ENCODE measurements around the gene NUP210L. TPM values are rescaled to one million over a fixed set of nuclear protein-coding genes. Genes with fewer than 3 reads are reported as not detected.

The NUP210L gene
- total and polyA plus RNA-seq, 8 donors: 0.18 TPM; not detected in 7

GRCh38 chr1:153945131-153945794, 209.6 kb downstream of the NUP210L start:
- TF ChIP-seq POLR2AphosphoS5 (IDR thresholded peaks at IDR 0.05): no peak
- peak in 1 of 4 donors; percentile 27 for TF ChIP-seq POLR2A (IDR thresholded peaks at IDR 0.05)
- intact Hi-C loops (cut with DNase I; ENCODE audit: low total_unique reads): loop anchor here (10.0 kb wide), 1 partner anchor 150 kb away; no protein-coding TSS in a partner anchor

DNA sequence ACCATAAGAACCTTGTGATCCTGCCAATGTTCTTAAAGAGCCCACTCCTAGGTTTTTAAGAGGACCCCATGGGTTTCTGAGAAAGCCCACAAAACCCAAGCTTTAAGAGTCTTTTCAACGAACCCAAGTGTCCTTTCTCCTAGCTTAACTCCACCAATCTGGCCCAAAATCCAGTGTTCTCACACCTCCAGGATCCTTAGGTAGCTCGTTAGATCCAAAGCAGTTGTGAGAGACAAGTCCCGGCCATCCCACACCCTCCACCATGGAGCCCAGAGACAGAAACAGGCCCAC, 210.1 kb downstream of the NUP210L start:
- H3K9me3 ChIP-seq: no peaks in the 10 kb centered on the region
- no peak for TF ChIP-seq POLR2AphosphoS5 (IDR thresholded peaks at IDR 0.05)
- TF ChIP-seq EP300 (IDR thresholded peaks at IDR 0.05): no peak
- TF ChIP-seq POLR2A (IDR thresholded peaks at IDR 0.05): no peak
- TF ChIP-seq, protein P1, sequence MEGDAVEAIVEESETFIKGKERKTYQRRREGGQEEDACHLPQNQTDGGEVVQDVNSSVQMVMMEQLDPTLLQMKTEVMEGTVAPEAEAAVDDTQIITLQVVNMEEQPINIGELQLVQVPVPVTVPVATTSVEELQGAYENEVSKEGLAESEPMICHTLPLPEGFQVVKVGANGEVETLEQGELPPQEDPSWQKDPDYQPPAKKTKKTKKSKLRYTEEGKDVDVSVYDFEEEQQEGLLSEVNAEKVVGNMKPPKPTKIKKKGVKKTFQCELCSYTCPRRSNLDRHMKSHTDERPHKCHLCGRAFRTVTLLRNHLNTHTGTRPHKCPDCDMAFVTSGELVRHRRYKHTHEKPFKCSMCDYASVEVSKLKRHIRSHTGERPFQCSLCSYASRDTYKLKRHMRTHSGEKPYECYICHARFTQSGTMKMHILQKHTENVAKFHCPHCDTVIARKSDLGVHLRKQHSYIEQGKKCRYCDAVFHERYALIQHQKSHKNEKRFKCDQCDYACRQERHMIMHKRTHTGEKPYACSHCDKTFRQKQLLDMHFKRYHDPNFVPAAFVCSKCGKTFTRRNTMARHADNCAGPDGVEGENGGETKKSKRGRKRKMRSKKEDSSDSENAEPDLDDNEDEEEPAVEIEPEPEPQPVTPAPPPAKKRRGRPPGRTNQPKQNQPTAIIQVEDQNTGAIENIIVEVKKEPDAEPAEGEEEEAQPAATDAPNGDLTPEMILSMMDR (IDR thresholded peaks at IDR 0.05): no peak
- DNase-seq: no peak
- H3K4me3 ChIP-seq: peak overlapping the region; percentile 84 to 99 (median 94)
- no peaks in the 10 kb centered on the region for H3K27me3 ChIP-seq
- H3K4me1 ChIP-seq: peaks cover 9 to 38% (median 27%) of the 10 kb centered on the region in 4 donors
- intact Hi-C loops (cut with DNase I; ENCODE audit: low total_unique reads): loop anchor here (10.0 kb wide), 1 partner anchor 150 kb away; no protein-coding TSS in a partner anchor
- 57 to 71% (median 63%) methylated on average over 3 of the region's 3 CpGs for WGBS, 5 donors
- peaks cover 27 to 71% (median 69%) of the 10 kb centered on the region in 4 donors for H3K36me3 ChIP-seq
- peak overlapping the region; percentile 91 to 100 (median 98) for H3K27ac ChIP-seq

More at GRCh38 chr1:153945131-153945794, 209.6 kb downstream of the NUP210L start:
- DNase-seq: peak; percentile 51 to 78
- H3K4me1 ChIP-seq: peaks cover 9 to 38% (median 27%) of the 10 kb centered on the region in 4 donors
- H3K27me3 ChIP-seq: no peaks in the 10 kb centered on the region
- peak overlapping the region; percentile 84 to 99 (median 94) for H3K4me3 ChIP-seq
- no peaks in the 10 kb centered on the region for H3K9me3 ChIP-seq
- 15 to 29% (median 25%) methylated on average over 7 to 12 of the region's 12 CpGs for WGBS, 5 donors
- peaks cover 23 to 71% (median 69%) of the 10 kb centered on the region in 4 donors for H3K36me3 ChIP-seq
- H3K27ac ChIP-seq: peak overlapping the region; percentile 91 to 100 (median 98)

DNA sequence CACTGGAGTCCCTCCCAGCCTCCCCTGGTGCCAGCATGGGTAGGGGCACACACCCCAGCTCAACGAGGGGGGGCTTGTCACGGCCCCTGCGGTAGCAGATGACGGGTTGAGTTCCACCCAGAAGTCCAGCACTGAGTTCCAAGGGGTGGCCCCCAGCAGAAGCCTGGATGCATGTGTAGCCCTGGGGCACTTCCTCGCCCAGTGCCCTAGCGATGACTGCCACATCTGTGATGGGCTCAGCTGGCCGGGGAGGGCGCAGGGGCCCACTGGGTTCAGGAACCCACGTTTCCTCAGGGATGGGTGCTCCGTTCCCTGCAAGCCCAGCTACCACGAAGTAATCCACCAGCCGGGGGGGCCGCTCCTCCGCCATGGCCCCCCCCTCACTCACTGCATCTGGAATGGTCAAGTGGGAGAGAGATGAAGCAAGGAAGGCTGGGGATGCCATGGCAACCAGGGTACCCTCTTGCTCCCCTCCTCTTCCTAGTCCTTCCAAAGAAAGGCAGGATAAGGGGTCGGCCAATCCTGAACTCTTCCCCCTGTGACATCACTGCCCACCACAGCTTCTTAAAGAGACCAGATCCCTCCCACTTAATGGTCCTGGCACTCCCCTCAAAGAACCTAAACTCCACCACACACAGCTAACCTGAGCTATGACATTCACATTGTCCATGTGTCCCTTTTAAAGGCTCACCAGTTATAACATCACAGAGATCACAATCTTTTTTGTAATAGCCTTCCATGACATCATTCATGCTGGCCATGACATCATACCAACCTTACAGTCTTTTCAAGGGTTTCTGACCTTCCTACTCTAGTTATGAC, 210.7 kb downstream of the NUP210L start:
- Histone ChIP-seq H3K9me3 (no peaks in the 10 kb centered on the region), H3K4me3 (peak overlapping the region; percentile 84 to 99 (median 94)), H3K27me3 (no peaks in the 10 kb centered on the region), H3K36me3 (peaks cover 31 to 71% (median 69%) of the 10 kb centered on the region in 4 donors), H3K27ac (peak overlapping the region in 4 of 5 donors; percentile 91 to 100 (median 99)), H3K4me1 (peaks cover 9 to 38% (median 27%) of the 10 kb centered on the region in 4 donors)
- 83 to 87% (median 86%) methylated on average over 3 to 15 of the region's 15 CpGs for WGBS, 5 donors
- intact Hi-C loops (cut with DNase I; ENCODE audit: low total_unique reads): loop anchor here (10.0 kb wide), 1 partner anchor 149 kb away; no protein-coding TSS in a partner anchor
- TF ChIP-seq POLR2AphosphoS5 (IDR thresholded peaks at IDR 0.05): no peak
- TF ChIP-seq EP300 (IDR thresholded peaks at IDR 0.05): no peak
- TF ChIP-seq POLR2A (IDR thresholded peaks at IDR 0.05): no peak
- TF ChIP-seq, protein P1 (IDR thresholded peaks at IDR 0.05): no peak
- DNase-seq: no peak

DNA sequence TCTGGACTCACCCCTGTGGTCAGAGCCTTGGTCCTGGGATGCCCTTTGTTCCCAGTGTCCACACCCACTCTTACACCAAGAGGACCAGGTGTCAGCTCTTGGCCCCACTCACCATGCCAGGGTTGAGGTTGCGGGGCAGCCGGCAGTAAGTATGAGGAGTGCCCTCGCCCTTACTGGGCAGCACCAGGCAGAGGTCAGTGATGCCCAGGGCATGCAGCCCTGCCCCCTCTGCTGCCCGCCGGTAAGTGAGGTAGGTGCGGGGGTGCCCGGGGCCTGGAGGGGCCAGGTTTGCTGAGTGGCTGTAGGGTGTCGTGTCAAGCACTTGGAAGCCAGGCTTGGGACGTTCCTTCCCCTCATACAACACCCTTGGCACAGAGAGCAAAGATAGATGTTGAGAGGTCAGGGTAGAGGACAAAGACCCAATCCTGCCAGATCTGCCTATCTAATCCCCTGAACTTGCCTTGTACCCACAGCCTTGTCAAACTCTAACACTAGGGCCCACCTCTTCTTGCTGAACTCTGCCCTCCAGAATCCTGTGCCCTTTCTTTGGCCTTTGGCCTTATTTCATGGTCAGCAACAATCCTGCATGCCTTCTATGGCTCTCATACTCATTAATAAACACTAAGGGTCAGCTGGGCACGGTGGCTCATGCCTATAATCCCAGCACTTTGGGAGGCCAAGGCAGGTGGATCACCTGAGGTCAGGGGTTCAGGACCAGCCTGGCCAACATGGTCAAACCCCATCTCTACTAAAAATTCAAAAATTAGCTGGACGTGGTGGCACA, 211.9 kb downstream of the NUP210L start:
- H3K27ac ChIP-seq: no peak overlapping the region
- no peaks in the 10 kb centered on the region for H3K27me3 ChIP-seq
- intact Hi-C loops (cut with DNase I; ENCODE audit: low total_unique reads): loop anchor here (10.0 kb wide), 1 partner anchor 148 kb away; no protein-coding TSS in a partner anchor
- peaks cover 9 to 38% (median 27%) of the 10 kb centered on the region in 4 donors for H3K4me1 ChIP-seq
- no peak overlapping the region for H3K4me3 ChIP-seq
- no peaks in the 10 kb centered on the region for H3K9me3 ChIP-seq
- TF ChIP-seq EP300 (IDR thresholded peaks at IDR 0.05) (no peak), POLR2AphosphoS5 (IDR thresholded peaks at IDR 0.05) (no peak), POLR2A (IDR thresholded peaks at IDR 0.05) (no peak)
- TF ChIP-seq, protein P1 (IDR thresholded peaks at IDR 0.05): no peak
- DNase-seq: no peak
- peaks cover 32 to 70% (median 68%) of the 10 kb centered on the region in 4 donors for H3K36me3 ChIP-seq
- WGBS, 5 donors: 86 to 97% (median 89%) methylated on average over 9 to 11 of the region's 11 CpGs

Small RNAs within 50 kb of the gene (small RNA-seq; reads per million reads assigned to genes)
- gene MIR190B (1.7 to 7.9 (median 2.9) reads per million in 4 donors), gene MIR5698 (0 reads per million in 4 donors), gene MIR6737 (0 to 0.30 (median 0.03) reads per million in 4 donors), gene RNU6-179P (0 reads per million in 4 donors)

Other genes with a start within 250 kb of the NUP210L start
- 10 to 100 TPM; 15.8 to 26.3 (median 18.1) TPM for gene GATAD2B, start 232.1 kb downstream of the NUP210L start, total RNA-seq
- 1 to 10 TPM; 2.7 to 3.4 (median 3.2) TPM for gene GATAD2B, start 232.1 kb downstream of the NUP210L start, polyA plus RNA-seq
- 10 to 100 TPM; 20.9 to 73.0 (median 36.6) TPM for gene DENND4B, start 208.4 kb downstream of the NUP210L start, total RNA-seq
- gene DENND4B, start 208.4 kb downstream of the NUP210L start, polyA plus RNA-seq: 10 to 100 TPM; 11.8 to 19.9 (median 14.1) TPM
- 10 to 100 TPM in 2 of 5 donors, 1 to 10 TPM in 3; 1.4 to 49.6 (median 8.0) TPM for gene CRTC2, start 196.5 kb downstream of the NUP210L start, total RNA-seq
- 10 to 100 TPM; 26.9 to 31.1 (median 27.1) TPM for gene CRTC2, start 196.5 kb downstream of the NUP210L start, polyA plus RNA-seq
- gene SLC39A1, start 191.5 kb downstream of the NUP210L start, total RNA-seq: 10 to 100 TPM in 4 of 5 donors, 1 to 10 TPM in 1; 6.4 to 80.6 (median 24.9) TPM
- 10 to 100 TPM; 29.9 to 54.8 (median 39.8) TPM for gene SLC39A1, start 191.5 kb downstream of the NUP210L start, polyA plus RNA-seq
- gene CREB3L4, start 187.2 kb downstream of the NUP210L start, total RNA-seq: 10 to 100 TPM in 1 of 5 donors, 1 to 10 TPM in 3, not detected in 1; 2.7 to 16.7 (median 7.3) TPM
- 10 to 100 TPM; 10.9 to 32.9 (median 11.8) TPM for gene CREB3L4, start 187.2 kb downstream of the NUP210L start, polyA plus RNA-seq
- 100 to 1,000 TPM; 130 to 859 (median 234) TPM for gene JTB, start 177.4 kb downstream of the NUP210L start, total RNA-seq
- 100 to 1,000 TPM; 214 to 340 (median 237) TPM for gene JTB, start 177.4 kb downstream of the NUP210L start, polyA plus RNA-seq
- 10 to 100 TPM; 35.5 to 82.9 (median 43.7) TPM for gene RAB13, start 168.7 kb downstream of the NUP210L start, total RNA-seq
- gene RAB13, start 168.7 kb downstream of the NUP210L start, polyA plus RNA-seq: 100 to 1,000 TPM; 174 to 730 (median 364) TPM
- 1,000 to 10,000 TPM in 3 of 5 donors, 100 to 1,000 TPM in 1, 10 to 100 TPM in 1; 43.4 to 3,158 (median 1,583) TPM for gene RPS27, start 164.3 kb downstream of the NUP210L start, total RNA-seq
- gene RPS27, start 164.3 kb downstream of the NUP210L start, polyA plus RNA-seq: over 10,000 TPM; 11,847 to 21,142 (median 13,702) TPM
- gene TPM3, start 37.0 kb upstream of the NUP210L start, total RNA-seq: 100 to 1,000 TPM in 4 of 5 donors, 10 to 100 TPM in 1; 32.7 to 293 (median 214) TPM
- gene TPM3, start 37.0 kb upstream of the NUP210L start, polyA plus RNA-seq: 100 to 1,000 TPM; 101 to 364 (median 159) TPM
- gene CFAP141, start 51.3 kb upstream of the NUP210L start, total RNA-seq: not detected
- not detected for gene CFAP141, start 51.3 kb upstream of the NUP210L start, polyA plus RNA-seq
- gene UBAP2L, start 65.9 kb upstream of the NUP210L start, total RNA-seq: 100 to 1,000 TPM in 2 of 5 donors, 10 to 100 TPM in 3; 25.2 to 109 (median 90.6) TPM
- 10 to 100 TPM; 41.1 to 44.8 (median 43.4) TPM for gene UBAP2L, start 65.9 kb upstream of the NUP210L start, polyA plus RNA-seq
- gene HAX1, start 117.6 kb upstream of the NUP210L start, total RNA-seq: 100 to 1,000 TPM in 1 of 5 donors, 10 to 100 TPM in 4; 36.2 to 167 (median 61.0) TPM
- gene HAX1, start 117.6 kb upstream of the NUP210L start, polyA plus RNA-seq: 100 to 1,000 TPM; 100 to 136 (median 120) TPM
- not detected for gene AQP10, start 166.0 kb upstream of the NUP210L start, total RNA-seq
- not detected for gene AQP10, start 166.0 kb upstream of the NUP210L start, polyA plus RNA-seq
- 10 to 100 TPM; 37.4 to 64.2 (median 46.9) TPM for gene ATP8B2, start 170.5 kb upstream of the NUP210L start, total RNA-seq
- 1 to 10 TPM; 5.4 to 6.3 (median 5.5) TPM for gene ATP8B2, start 170.5 kb upstream of the NUP210L start, polyA plus RNA-seq

All from stomach (tissue), 9 donors.